HCT116 (cell line): ENCODE measurements around the gene FOXN1. TPM values are rescaled to one million over a fixed set of nuclear protein-coding genes. Genes with fewer than 3 reads are reported as not detected.

Experiments
- ATAC-seq: fragments of 200-7000 bp; cut with Tn5 transposase; 2 replicates; pipeline ENCODE4 v1.9.1; 2020; ENCODE audit warnings: mild to moderate bottlenecking, moderate library complexity
- BruUV-seq: library from RNA; stranded (reverse); fragments of 400-500 nt; replicated peaks from 2 replicates; lab custom pipeline; 2021; lab: Mats Ljungman, UMichigan
- CTCF ChIA-PET: fragments of 300-600 bp; sonication (Branson Sonifier 250); formaldehyde crosslinking; loops from one replicate; lab custom pipeline; 2021; ENCODE audit warnings: antibody characterized with exemption; lab: Charles Lee
- POLR2A ChIA-PET: fragments of 300-600, 350-600 bp; sonication (Branson Sonifier 250); formaldehyde crosslinking; loops from one replicate; lab custom pipeline; 2021; ENCODE audit warnings: antibody characterized with exemption; lab: Charles Lee
- RAD21 ChIA-PET, 2 experiments: fragments of 300-600 bp; sonication (Branson Sonifier 250); formaldehyde crosslinking; loops; one replicate each; lab custom pipeline; 2023; ENCODE audit warnings: low total read pairs in 2 of 2; ENCODE audit not compliant: uncharacterized antibody in 2 of 2, unreplicated experiment in 2 of 2, low non-redundant PET in 1 of 2; lab: Charles Lee
- DNase-seq: peaks from one replicate; pipeline ENCODE4 v3.0.0-alpha.2; 2010; ENCODE audit warnings: low read depth, low spot score
- H2AFZ ChIP-seq: fragments of 200-600 bp; shearing (Covaris generic), sonication (generic); 2 replicates; pipeline ENCODE4 v1.6.1; 2017; ENCODE audit warnings: low read depth, mixed run types, mixed read lengths, antibody characterized with exemption, low read length; ENCODE audit not compliant: poor library complexity, severe bottlenecking
- H3K27ac ChIP-seq: 2 replicates; pipeline ENCODE4 v1.5.1; 2012; ENCODE audit warnings: low read depth, low read length
- H3K27me3 ChIP-seq: fragments of 200-600 bp; sonication (generic); 2 replicates; pipeline ENCODE4 v1.6.1; 2016; ENCODE audit warnings: mixed run types, low read length, mixed read lengths; ENCODE audit not compliant: insufficient read depth
- H3K36me3 ChIP-seq, 2 experiments: fragments of 200-500 bp in 1 of 2; fragments of 200-600 bp in 1 of 2; sonication (Bioruptor generic) in 1 of 2; sonication (generic) in 1 of 2; 2 replicates each; pipeline versions ENCODE4 v1.5.1 to v1.6.1; 2014 to 2016; ENCODE audit warnings: low read length in 2 of 2, inconsistent platforms in 1 of 2, mixed read lengths in 1 of 2, mixed run types in 1 of 2; ENCODE audit not compliant: insufficient read depth in 2 of 2, control insufficient read depth in 1 of 2
- H3K4me1 ChIP-seq, 2 experiments: fragments of 200-600 bp in 1 of 2; sonication (generic) in 1 of 2; 2 replicates each; pipeline versions ENCODE4 v1.5.1 to v1.6.1; 2012 to 2017; ENCODE audit warnings: low read length in 2 of 2, inconsistent platforms in 1 of 2, mild to moderate bottlenecking in 1 of 2, mixed read lengths in 1 of 2, mixed run types in 1 of 2, moderate library complexity in 1 of 2; ENCODE audit not compliant: insufficient read depth in 2 of 2, control insufficient read depth in 1 of 2
- H3K4me2 ChIP-seq: fragments of 200-600 bp; sonication (generic); 2 replicates; pipeline ENCODE4 v1.6.1; 2017; ENCODE audit warnings: mixed run types, low read length, mixed read lengths
- H3K4me3 ChIP-seq, 2 experiments: fragments of 200-600 bp in 1 of 2; sonication (generic) in 1 of 2; replicated peaks in 1 of 2; 2 replicates each; pipeline ENCODE4 v1.5.1; 2011 to 2016; ENCODE audit warnings: low read length in 2 of 2, control low read depth in 1 of 2, low read depth in 1 of 2, mild to moderate bottlenecking in 1 of 2, mixed read lengths in 1 of 2, mixed run types in 1 of 2
- H3K79me2 ChIP-seq: fragments of 200-600 bp; sonication (generic); 2 replicates; pipeline ENCODE4 v1.6.1; 2017; ENCODE audit warnings: mild to moderate bottlenecking, mixed run types, low read length, moderate library complexity, mixed read lengths; ENCODE audit not compliant: insufficient read depth
- H3K9ac ChIP-seq: fragments of 200-600 bp; sonication (generic); 2 replicates; pipeline ENCODE4 v1.6.1; 2016; ENCODE audit warnings: low read length, mixed read lengths
- H3K9me2 ChIP-seq: fragments of 200-600 bp; sonication (generic), shearing (Covaris generic); 2 replicates; pipeline ENCODE4 v1.6.1; 2017; ENCODE audit warnings: mixed run types, mild to moderate bottlenecking, moderate library complexity; ENCODE audit not compliant: insufficient read depth
- H3K9me3 ChIP-seq, 2 experiments: fragments of 200-500 bp in 1 of 2; fragments of 200-600 bp in 1 of 2; sonication (Bioruptor generic) in 1 of 2; sonication (generic) in 1 of 2; 2 replicates each; pipeline ENCODE4 v1.6.1; 2014 to 2017; ENCODE audit warnings: low read length in 2 of 2, mixed read lengths in 2 of 2, inconsistent platforms in 1 of 2, low read depth in 1 of 2, mild to moderate bottlenecking in 1 of 2, mixed run types in 1 of 2, moderate library complexity in 1 of 2; ENCODE audit not compliant: control insufficient read depth in 1 of 2, insufficient read depth in 1 of 2
- H4K20me1 ChIP-seq: fragments of 200-600 bp; sonication (generic), shearing (Covaris generic); 2 replicates; pipeline ENCODE4 v1.6.1; 2017; ENCODE audit warnings: mixed run types, mild to moderate bottlenecking, moderate library complexity; ENCODE audit not compliant: insufficient read depth
- ATF3 ChIP-seq: IDR thresholded peaks from 2 replicates; pipeline ENCODE4 v1.6.1; 2012
- CEBPB ChIP-seq: IDR thresholded peaks from 2 replicates; pipeline ENCODE4 v1.6.1; 2012; ENCODE audit warnings: low read depth
- JUND ChIP-seq: IDR thresholded peaks from 2 replicates; pipeline ENCODE4 v1.6.1; 2012
- MAX ChIP-seq: IDR thresholded peaks from 2 replicates; pipeline ENCODE4 v1.6.1; 2012
- POLR2A ChIP-seq: IDR thresholded peaks from 2 replicates; pipeline ENCODE4 v1.7.0; 2011; ENCODE audit warnings: borderline replicate concordance; ENCODE audit not compliant: insufficient read depth, insufficient read length; ENCODE audit errors: extremely low read depth
- RAD21 ChIP-seq: IDR thresholded peaks from 2 replicates; pipeline ENCODE4 v1.6.1; 2012; ENCODE audit warnings: low read depth, mild to moderate bottlenecking
- REST ChIP-seq: IDR thresholded peaks from 2 replicates; pipeline ENCODE4 v1.6.1; 2012; ENCODE audit warnings: low read depth
- SIN3A ChIP-seq: IDR thresholded peaks from 2 replicates; pipeline ENCODE4 v1.6.1; 2012; ENCODE audit warnings: low read depth
- SP1 ChIP-seq: IDR thresholded peaks from 2 replicates; pipeline ENCODE4 v1.6.1; 2012; ENCODE audit warnings: low read depth
- SRF ChIP-seq: IDR thresholded peaks from 2 replicates; pipeline ENCODE4 v1.6.1; 2012; ENCODE audit warnings: low read depth
- intact Hi-C: fragments of 100-400 bp; cut with micrococcal nuclease; formaldehyde crosslinking; loops from 2 replicates; pipeline ENCODE4 v1.10.0; 2022
- total RNA-seq: library from RNA; stranded (reverse); gene quantifications from one replicate; pipeline ENCODE4 v1.2.1, GENCODE V29; 2021; ENCODE audit not compliant: unreplicated experiment

The FOXN1 gene
- total RNA-seq, 1 experiment from 2014 or later: not detected

GRCh38 chr17:28549236-28550132, 43.3 kb downstream of the FOXN1 start:
- no peak for ATAC-seq
- Histone ChIP-seq H3K4me3 (no peak overlapping the region), H3K9me3 (no peaks in the 10 kb centered on the region), H3K79me2 (peaks cover 16% of the 10 kb centered on the region; the same call in 1 of the 2 replicates), H3K27me3 (no peaks in the 10 kb centered on the region), H4K20me1 (no peaks in the 10 kb centered on the region), H3K9me2 (no peaks in the 10 kb centered on the region), H3K27ac (no peak overlapping the region), H3K36me3 (peaks cover 8 to 9% of the 10 kb centered on the region in 2 experiments; a peak in 3 of 4 replicates), H3K4me2 (no peak overlapping the region), H3K9ac (no peak overlapping the region), H2AFZ (no peak overlapping the region), H3K4me1 (peaks cover 2 to 24% of the 10 kb centered on the region in 2 experiments; a peak in 3 of 4 replicates)
- TF ChIP-seq SIN3A (no peak), JUND (no peak), REST (no peak), POLR2A (no peak), MAX (no peak), RAD21 (no peak), ATF3 (no peak), CEBPB (no peak), SRF (no peak), SP1 (no peak)
- ChIA-PET CTCF (no interaction called here), POLR2A (no interaction called here), RAD21 (no interaction called here)
- no TSS peak for BruUV-seq
- intact Hi-C loops: loop anchor here (2.0 kb wide), 1 partner anchor 55 kb away; no protein-coding TSS in a partner anchor
- DNase-seq: no peak
